ENCODE data around the gene FSHB. TPM values are rescaled to one million over a fixed set of nuclear protein-coding genes. Genes with fewer than 3 reads are reported as not detected.

The FSHB gene
- polyA plus RNA-seq, 1 of the 3 experiments (the other 2 are of a cell fraction), result not detected

- no peaks in the 10 kb centered on the region for H3K36me3 ChIP-seq (replicated peaks in 1 of 2; ENCODE audit: control insufficient read depth in 1 of 2, insufficient read depth in 2 of 2, low read length in 1 of 2)
- ChIA-PET POLR2A (no interaction called here), CTCF (interaction anchor here (0.6 kb wide), 1 partner anchor 684 kb away, joined by 5 read pairs; no protein-coding TSS in a partner anchor)
- peak overlapping the region; percentile 76 for H3K4me2 ChIP-seq
- 21% methylated on average over 3 of the region's 3 CpGs for WGBS (ENCODE audit: low lambda C conversion rate)
- peaks cover 0 to 7% of the 10 kb centered on the region in 2 experiments; a peak in 2 of 4 replicates for H3K4me1 ChIP-seq (ENCODE audit: control insufficient read depth in 1 of 2, insufficient read depth in 2 of 2, low read depth in 1 of 2, low read length in 1 of 2)
- no peaks in the 10 kb centered on the region for H4K20me1 ChIP-seq (ENCODE audit: insufficient read depth)
- DNase-seq, result no peak
- no peaks in the 10 kb centered on the region for H3K27me3 ChIP-seq (ENCODE audit: insufficient read depth)
- H3K9ac ChIP-seq, result peak overlapping the region; percentile 52; the same call in 1 of the 2 replicates
- no peak for TF ChIP-seq MXI1 (IDR thresholded peaks at IDR 0.05; ENCODE audit: low read depth, low read length)
- peak; percentile 65 for TF ChIP-seq ELF1 (IDR thresholded peaks at IDR 0.05)
- peak; percentile 24; the same call in 1 of the 2 replicates for TF ChIP-seq FOXM1 (IDR thresholded peaks at IDR 0.05; ENCODE audit: low read depth)
- TF ChIP-seq FOSL2 (IDR thresholded peaks at IDR 0.05; ENCODE audit: borderline replicate concordance, low read depth), result peak; percentile 65
- no peak for TF ChIP-seq TCF12 (IDR thresholded peaks at IDR 0.05)
- TF ChIP-seq YY1 (IDR thresholded peaks at IDR 0.05; ENCODE audit: low read depth), result no peak; the same call in 1 of the 2 replicates
- TF ChIP-seq JUND (IDR thresholded peaks at IDR 0.05), result peak; percentile 66
- TF ChIP-seq GATA2 (CRISPR knock-in tag; IDR thresholded peaks at IDR 0.05), result no peak
- TF ChIP-seq CHD2 (IDR thresholded peaks at IDR 0.05; ENCODE audit: low read length, partially characterized antibody), result no peak
- TF ChIP-seq SIN3A (IDR thresholded peaks at IDR 0.05; ENCODE audit: borderline replicate concordance, low read depth, low read length), result no peak
- TF ChIP-seq MEF2A (IDR thresholded peaks at IDR 0.05; ENCODE audit: borderline replicate concordance, low read depth), result no peak
- peak; percentile 59 for TF ChIP-seq PBX3 (IDR thresholded peaks at IDR 0.05)
- no peaks in the 10 kb centered on the region for H3K9me2 ChIP-seq
- H3K4me3 ChIP-seq (ENCODE audit: low read depth in 2 of 2, low read length in 1 of 2), result no peak overlapping the region
- H3K9me3 ChIP-seq, result no peaks in the 10 kb centered on the region
- H3F3A ChIP-seq (replicated peaks; ENCODE audit: insufficient read depth), result peaks cover 22% of the 10 kb centered on the region
- peak overlapping the region in 1 of 2 experiments; percentile 67; a peak in 2 of 4 replicates for H3K27ac ChIP-seq (ENCODE audit: low read depth in 2 of 2, low read length in 1 of 2)
- no peaks in the 10 kb centered on the region for H3K79me2 ChIP-seq (ENCODE audit: insufficient read depth)
- peak overlapping the region; percentile 98 for H2AFZ ChIP-seq (ENCODE audit: low read depth)
Measured at GRCh38 chr11:30254307-30255298, 23.8 kb downstream of the FSHB start.

DNA sequence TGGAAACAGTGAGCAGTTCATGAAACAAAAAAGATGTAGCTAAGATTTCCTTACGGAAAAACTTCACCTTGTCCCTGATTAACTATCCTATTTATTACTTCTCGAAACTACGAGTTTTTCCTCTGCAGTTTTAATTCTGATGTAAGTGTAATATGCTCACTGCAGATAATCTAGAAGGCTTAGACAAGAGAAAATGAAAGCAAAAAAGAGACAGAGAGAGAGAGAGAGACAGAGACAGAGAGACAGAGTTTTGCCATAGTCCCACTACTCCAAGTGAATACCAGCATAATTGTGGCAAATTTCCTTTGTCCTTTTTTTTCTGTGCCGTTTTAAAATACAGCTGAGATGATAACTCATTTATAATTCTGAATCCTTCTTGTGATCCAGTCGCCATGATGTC is 24.8 kb downstream of the FSHB start:
- Histone ChIP-seq H3F3A (replicated peaks; ENCODE audit: insufficient read depth) (peaks cover 22% of the 10 kb centered on the region), H3K36me3 (replicated peaks in 1 of 2; ENCODE audit: control insufficient read depth in 1 of 2, insufficient read depth in 2 of 2, low read length in 1 of 2) (no peaks in the 10 kb centered on the region), H3K9ac (peak overlapping the region; percentile 52; the same call in 1 of the 2 replicates), H3K9me3 (no peaks in the 10 kb centered on the region), H3K79me2 (ENCODE audit: insufficient read depth) (no peaks in the 10 kb centered on the region), H3K4me2 (peak overlapping the region; percentile 76), H3K4me1 (ENCODE audit: control insufficient read depth in 1 of 2, insufficient read depth in 2 of 2, low read depth in 1 of 2, low read length in 1 of 2) (peaks cover 0 to 7% of the 10 kb centered on the region in 2 experiments; a peak in 2 of 4 replicates), H3K4me3 (ENCODE audit: low read depth in 2 of 2, low read length in 1 of 2) (peak overlapping the region; percentile 15 to 48; a peak in 3 of 4 replicates), H3K27me3 (ENCODE audit: insufficient read depth) (no peaks in the 10 kb centered on the region), H3K9me2 (no peaks in the 10 kb centered on the region), H2AFZ (ENCODE audit: low read depth) (peak overlapping the region; percentile 98), H3K27ac (ENCODE audit: low read depth in 2 of 2, low read length in 1 of 2) (peak overlapping the region in 1 of 2 experiments; percentile 67; a peak in 2 of 4 replicates), H4K20me1 (ENCODE audit: insufficient read depth) (no peaks in the 10 kb centered on the region)
- no peak for DNase-seq
- ChIA-PET POLR2A (no interaction called here), CTCF (no interaction called here)
- 17% methylated on average over 5 of the region's 5 CpGs for WGBS (ENCODE audit: low lambda C conversion rate)
- no peak for TF ChIP-seq FOXJ3 (CRISPR knock-in tag; IDR thresholded peaks at IDR 0.05)
- no peak for TF ChIP-seq RAD21 (IDR thresholded peaks at IDR 0.05; ENCODE audit: low read length)
- TF ChIP-seq JUND (IDR thresholded peaks at IDR 0.05), result no peak
- no peak for TF ChIP-seq USF2 (IDR thresholded peaks at IDR 0.05; ENCODE audit: borderline replicate concordance, low read depth, low read length)
- TF ChIP-seq GABPA (IDR thresholded peaks at IDR 0.05; ENCODE audit: low read depth), result no peak
